ENCODE data around the gene DDR1. TPM values are rescaled to one million over a fixed set of nuclear protein-coding genes. Genes with fewer than 3 reads are reported as not detected.

The DDR1 gene
- polyA plus RNA-seq, 1 donor (not counting 4 experiments of a cell fraction or from before 2014, with no cell fraction given), result 104 TPM

DNA sequence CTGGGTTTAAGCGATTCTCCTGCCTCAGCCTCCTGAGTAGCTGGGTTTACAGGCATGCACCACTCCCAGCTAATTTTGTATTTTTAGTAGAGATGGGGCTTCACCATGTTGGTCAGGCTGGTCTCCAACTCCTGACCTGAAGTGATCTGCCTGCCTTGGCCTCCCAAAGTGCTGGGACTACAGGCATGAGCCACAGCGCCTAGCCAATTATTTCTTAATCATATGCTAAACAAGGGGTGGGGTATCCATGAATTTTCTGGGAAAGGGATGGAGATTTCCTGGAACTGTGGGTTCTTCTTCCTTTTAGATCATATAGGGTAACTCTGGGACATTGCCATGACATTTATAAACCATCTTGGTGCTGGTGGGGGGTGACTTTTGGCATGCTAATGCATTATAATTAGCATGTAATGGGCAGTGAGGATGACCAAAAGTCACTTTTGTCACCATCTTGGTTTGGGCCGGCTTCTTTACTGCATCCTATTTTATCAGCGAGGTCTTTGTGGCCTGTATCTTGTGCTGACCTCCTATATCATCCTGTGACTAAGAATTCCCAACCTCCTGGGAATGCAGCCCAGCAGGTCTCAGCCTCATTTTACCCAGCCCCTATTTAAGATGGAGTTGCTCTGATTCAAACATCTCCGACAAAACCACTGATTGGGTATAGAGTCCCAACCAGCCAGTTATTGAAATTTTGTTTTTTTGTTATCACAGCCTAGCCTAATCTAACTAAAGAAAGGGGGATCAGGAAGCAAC lies 29.9 kb upstream of the DDR1 start:
- TF ChIP-seq, protein P1, sequence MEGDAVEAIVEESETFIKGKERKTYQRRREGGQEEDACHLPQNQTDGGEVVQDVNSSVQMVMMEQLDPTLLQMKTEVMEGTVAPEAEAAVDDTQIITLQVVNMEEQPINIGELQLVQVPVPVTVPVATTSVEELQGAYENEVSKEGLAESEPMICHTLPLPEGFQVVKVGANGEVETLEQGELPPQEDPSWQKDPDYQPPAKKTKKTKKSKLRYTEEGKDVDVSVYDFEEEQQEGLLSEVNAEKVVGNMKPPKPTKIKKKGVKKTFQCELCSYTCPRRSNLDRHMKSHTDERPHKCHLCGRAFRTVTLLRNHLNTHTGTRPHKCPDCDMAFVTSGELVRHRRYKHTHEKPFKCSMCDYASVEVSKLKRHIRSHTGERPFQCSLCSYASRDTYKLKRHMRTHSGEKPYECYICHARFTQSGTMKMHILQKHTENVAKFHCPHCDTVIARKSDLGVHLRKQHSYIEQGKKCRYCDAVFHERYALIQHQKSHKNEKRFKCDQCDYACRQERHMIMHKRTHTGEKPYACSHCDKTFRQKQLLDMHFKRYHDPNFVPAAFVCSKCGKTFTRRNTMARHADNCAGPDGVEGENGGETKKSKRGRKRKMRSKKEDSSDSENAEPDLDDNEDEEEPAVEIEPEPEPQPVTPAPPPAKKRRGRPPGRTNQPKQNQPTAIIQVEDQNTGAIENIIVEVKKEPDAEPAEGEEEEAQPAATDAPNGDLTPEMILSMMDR (optimal IDR thresholded peaks at IDR 0.05 in 1 of 3, IDR thresholded peaks at IDR 0.05 in 1 of 3, conservative IDR thresholded peaks at IDR 0.05 in 1 of 3; ENCODE audit: extremely low read depth in 1 of 3, insufficient read depth in 2 of 3, low read length in 3 of 3), result no peak
- no peak for TF ChIP-seq EZH2 (IDR thresholded peaks at IDR 0.05; ENCODE audit: low read length)
- dilution Hi-C loops (cut with MboI; ENCODE audit: extremely low pct_ligation_motif_present, low sequenced_read_pairs), result no loop called here
- Histone ChIP-seq H3K79me2 (ENCODE audit: control insufficient read depth, insufficient read depth, low read length) (no peaks in the 10 kb centered on the region), H3K27me3 (ENCODE audit: control insufficient read depth, extremely low read depth, insufficient read depth, low read length) (no peaks in the 10 kb centered on the region), H3K4me2 (ENCODE audit: control insufficient read depth, extremely low read depth, insufficient read depth, low read depth, low read length) (no peak overlapping the region), H3K9me1 (ENCODE audit: control insufficient read depth, extremely low read depth, insufficient read depth, low read length) (no peaks in the 10 kb centered on the region), H4K20me1 (ENCODE audit: control insufficient read depth, extremely low read depth, insufficient read depth, low read length) (no peaks in the 10 kb centered on the region), H3K9me3 (ENCODE audit: control insufficient read depth, low read depth, low read length) (peaks cover 2% of the 10 kb centered on the region), H3K36me3 (ENCODE audit: control insufficient read depth in 2 of 2, extremely low read depth in 1 of 2, insufficient read depth in 2 of 2, low read length in 2 of 2) (no peaks in the 10 kb centered on the region), H3K27ac (ENCODE audit: control insufficient read depth, insufficient read depth, low read length) (no peak overlapping the region), H3K4me1 (ENCODE audit: control insufficient read depth, extremely low read depth, insufficient read depth, low read length) (no peaks in the 10 kb centered on the region), H3K4me3 (ENCODE audit: control insufficient read depth in 2 of 3, extremely low read depth in 1 of 3, insufficient read depth in 2 of 3, low read depth in 1 of 3, low read length in 3 of 3) (no peak overlapping the region), H3K9ac (ENCODE audit: control insufficient read depth, extremely low read depth, insufficient read depth, low read length) (no peak overlapping the region), H2AFZ (ENCODE audit: control insufficient read depth, low read length) (no peak overlapping the region)
- DNase-seq (ENCODE audit: low read depth, low spot score), result no peak
- no peak for FAIRE-seq

DNA sequence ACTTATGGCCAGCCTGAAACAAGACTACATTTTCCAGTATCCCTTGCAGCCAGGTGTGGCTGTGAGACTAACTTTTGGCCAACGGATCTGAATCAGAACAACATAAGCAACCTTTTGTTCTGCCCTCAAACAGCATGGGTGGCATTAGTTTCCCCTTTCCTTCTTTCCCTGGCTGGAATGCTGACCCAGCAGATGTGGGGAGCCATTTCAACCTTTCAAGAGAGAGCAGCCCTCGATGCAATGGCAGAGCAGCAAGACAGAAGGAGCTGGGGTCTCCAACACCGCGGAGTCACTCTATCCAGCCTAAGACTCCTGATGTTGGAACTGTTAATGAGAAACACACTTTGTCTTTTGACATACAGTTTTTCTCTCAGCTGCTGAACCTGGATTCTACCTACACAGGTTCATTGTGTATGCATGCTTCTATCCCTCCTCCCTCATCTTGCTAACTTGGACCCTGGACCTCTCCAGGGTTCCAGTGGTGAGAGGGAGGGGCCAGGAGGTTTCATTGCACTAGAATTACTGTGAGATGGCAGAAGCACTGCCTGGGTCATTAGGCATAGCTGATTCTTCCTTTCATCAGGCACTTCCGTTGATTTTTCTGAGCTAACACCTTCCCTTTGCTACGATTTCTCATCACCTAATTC lies 28.8 kb upstream of the DDR1 start:
- Histone ChIP-seq H3K4me2 (ENCODE audit: control insufficient read depth, extremely low read depth, insufficient read depth, low read depth, low read length) (no peak overlapping the region), H3K36me3 (ENCODE audit: control insufficient read depth in 2 of 2, extremely low read depth in 1 of 2, insufficient read depth in 2 of 2, low read length in 2 of 2) (no peaks in the 10 kb centered on the region), H3K9ac (ENCODE audit: control insufficient read depth, extremely low read depth, insufficient read depth, low read length) (no peak overlapping the region), H3K9me1 (ENCODE audit: control insufficient read depth, extremely low read depth, insufficient read depth, low read length) (no peaks in the 10 kb centered on the region), H3K27me3 (ENCODE audit: control insufficient read depth, extremely low read depth, insufficient read depth, low read length) (no peaks in the 10 kb centered on the region), H4K20me1 (ENCODE audit: control insufficient read depth, extremely low read depth, insufficient read depth, low read length) (no peaks in the 10 kb centered on the region), H3K4me1 (ENCODE audit: control insufficient read depth, extremely low read depth, insufficient read depth, low read length) (no peaks in the 10 kb centered on the region), H3K27ac (ENCODE audit: control insufficient read depth, insufficient read depth, low read length) (no peak overlapping the region), H3K4me3 (ENCODE audit: control insufficient read depth in 2 of 3, extremely low read depth in 1 of 3, insufficient read depth in 2 of 3, low read depth in 1 of 3, low read length in 3 of 3) (no peak overlapping the region), H3K9me3 (ENCODE audit: control insufficient read depth, low read depth, low read length) (peaks cover 2% of the 10 kb centered on the region), H3K79me2 (ENCODE audit: control insufficient read depth, insufficient read depth, low read length) (no peaks in the 10 kb centered on the region), H2AFZ (ENCODE audit: control insufficient read depth, low read length) (no peak overlapping the region)
- dilution Hi-C loops (cut with MboI; ENCODE audit: extremely low pct_ligation_motif_present, low sequenced_read_pairs), result no loop called here
- FAIRE-seq (no peak), DNase-seq (ENCODE audit: low read depth, low spot score) (no peak)
- TF ChIP-seq, protein P1 (optimal IDR thresholded peaks at IDR 0.05 in 1 of 3, IDR thresholded peaks at IDR 0.05 in 1 of 3, conservative IDR thresholded peaks at IDR 0.05 in 1 of 3; ENCODE audit: extremely low read depth in 1 of 3, insufficient read depth in 2 of 3, low read length in 3 of 3), result no peak
- no peak for TF ChIP-seq EZH2 (IDR thresholded peaks at IDR 0.05; ENCODE audit: low read length)
